ENCODE data around the gene RANBP9. TPM values are rescaled to one million over a fixed set of nuclear protein-coding genes. Genes with fewer than 3 reads are reported as not detected.

Gene RANBP9
- total RNA-seq, 1 experiment from 2014 or later = 25.8 TPM

- H2AFZ ChIP-seq (ENCODE audit: low read length) = no peak overlapping the region
- DNase-seq = peak; percentile 14
- no peaks in the 10 kb centered on the region for H3K27me3 ChIP-seq (ENCODE audit: low read length)
- ChIA-PET CTCF (interaction anchor here (1.4 kb wide), 1 partner anchor 17 kb away, joined by 3 read pairs; no protein-coding TSS in a partner anchor), POLR2A (ENCODE audit: unreplicated experiment) (interaction anchor here (0.7 kb wide), 1 partner anchor 21 kb away, joined by 3 read pairs; no protein-coding TSS in a partner anchor)
- H3K4me1 ChIP-seq (ENCODE audit: insufficient read depth, low read length) = peaks cover 20% of the 10 kb centered on the region
- H3K9me3 ChIP-seq (ENCODE audit: low read length) = no peaks in the 10 kb centered on the region
- no peak overlapping the region for H3K27ac ChIP-seq (ENCODE audit: low read length)
- peak overlapping the region; percentile 87 for H3K4me3 ChIP-seq (ENCODE audit: low read length)
- peak overlapping the region; percentile 66; the same call in 1 of the 2 replicates for H3K9ac ChIP-seq (ENCODE audit: low read length)
- intact Hi-C loops (cut with micrococcal nuclease) = loop anchor here (1.0 kb wide), 1 partner anchor 93 kb away; the partner anchor contains the start of gene NOL7
- BruUV-seq (replicated peaks) = no TSS peak
- peaks cover 72% of the 10 kb centered on the region for H3K79me2 ChIP-seq (ENCODE audit: low read length)
- no peak for ATAC-seq
- no peaks in the 10 kb centered on the region for H3K36me3 ChIP-seq (ENCODE audit: low read depth, low read length)
- H4K20me1 ChIP-seq (ENCODE audit: low read length) = peaks cover 37% of the 10 kb centered on the region
- no peaks in the 10 kb centered on the region for H3F3A ChIP-seq (ENCODE audit: low read length, unreplicated experiment)
- TF ChIP-seq EZH2 (IDR thresholded peaks at IDR 0.05; ENCODE audit: low read length, unreplicated experiment) = no peak
- TF ChIP-seq EZH2phosphoT487 (IDR thresholded peaks at IDR 0.05; ENCODE audit: borderline replicate concordance, low read length) = no peak
- TF ChIP-seq CTCF (conservative IDR thresholded peaks at IDR 0.05; ENCODE audit: low read depth, low read length) = no peak
- H3K9me2 ChIP-seq (replicated peaks; ENCODE audit: low read length) = no peaks in the 10 kb centered on the region
- H3K4me2 ChIP-seq (ENCODE audit: low read length) = peak overlapping the region; percentile 97
Measured at GRCh38 chr6:13708736-13709135, 2.9 kb downstream of the RANBP9 start.

GRCh38 chr6:13703496-13703895 is 8.1 kb downstream of the RANBP9 start:
- Histone ChIP-seq H3K4me1 (ENCODE audit: insufficient read depth, low read length) (peaks cover 9% of the 10 kb centered on the region), H2AFZ (ENCODE audit: low read length) (no peak overlapping the region), H3K79me2 (ENCODE audit: low read length) (peaks cover 100% of the 10 kb centered on the region), H4K20me1 (ENCODE audit: low read length) (peaks cover 28% of the 10 kb centered on the region), H3K36me3 (ENCODE audit: low read depth, low read length) (no peaks in the 10 kb centered on the region), H3K9ac (ENCODE audit: low read length) (no peak overlapping the region), H3K27ac (ENCODE audit: low read length) (no peak overlapping the region), H3K9me3 (ENCODE audit: low read length) (no peaks in the 10 kb centered on the region), H3K4me2 (ENCODE audit: low read length) (no peak overlapping the region), H3F3A (ENCODE audit: low read length, unreplicated experiment) (no peaks in the 10 kb centered on the region), H3K4me3 (ENCODE audit: low read length) (no peak overlapping the region), H3K9me2 (replicated peaks; ENCODE audit: low read length) (no peaks in the 10 kb centered on the region), H3K27me3 (ENCODE audit: low read length) (no peaks in the 10 kb centered on the region)
- CTCF ChIA-PET = no interaction called here
- ATAC-seq = peak; percentile 40
- no TSS peak for BruUV-seq (replicated peaks)
- intact Hi-C loops (cut with micrococcal nuclease) = no loop called here
- TF ChIP-seq EZH2phosphoT487 (IDR thresholded peaks at IDR 0.05; ENCODE audit: borderline replicate concordance, low read length) (no peak), CTCF (conservative IDR thresholded peaks at IDR 0.05; ENCODE audit: low read depth, low read length) (no peak), EZH2 (IDR thresholded peaks at IDR 0.05; ENCODE audit: low read length, unreplicated experiment) (no peak)
- POLR2A ChIA-PET (ENCODE audit: unreplicated experiment) = no interaction called here
- DNase-seq = no peak

- Histone ChIP-seq H3K27me3 (ENCODE audit: low read length) (no peaks in the 10 kb centered on the region), H2AFZ (ENCODE audit: low read length) (no peak overlapping the region), H3K9me3 (ENCODE audit: low read length) (no peaks in the 10 kb centered on the region), H3K9ac (ENCODE audit: low read length) (no peak overlapping the region), H3K4me2 (ENCODE audit: low read length) (no peak overlapping the region), H3F3A (ENCODE audit: low read length, unreplicated experiment) (no peaks in the 10 kb centered on the region), H3K4me1 (ENCODE audit: insufficient read depth, low read length) (peaks cover 2% of the 10 kb centered on the region), H3K4me3 (ENCODE audit: low read length) (no peak overlapping the region), H3K27ac (ENCODE audit: low read length) (no peak overlapping the region), H3K36me3 (ENCODE audit: low read depth, low read length) (no peaks in the 10 kb centered on the region), H4K20me1 (ENCODE audit: low read length) (peaks cover 22% of the 10 kb centered on the region), H3K9me2 (replicated peaks; ENCODE audit: low read length) (no peaks in the 10 kb centered on the region), H3K79me2 (ENCODE audit: low read length) (peaks cover 100% of the 10 kb centered on the region)
- CTCF ChIA-PET = no interaction called here
- POLR2A ChIA-PET (ENCODE audit: unreplicated experiment) = no interaction called here
- intact Hi-C loops (cut with micrococcal nuclease) = no loop called here
- ATAC-seq (no peak), DNase-seq (no peak)
- TF ChIP-seq CTCF (conservative IDR thresholded peaks at IDR 0.05; ENCODE audit: low read depth, low read length) (no peak), EZH2 (IDR thresholded peaks at IDR 0.05; ENCODE audit: low read length, unreplicated experiment) (no peak), EZH2phosphoT487 (IDR thresholded peaks at IDR 0.05; ENCODE audit: borderline replicate concordance, low read length) (no peak)
- BruUV-seq (replicated peaks) = no TSS peak
Measured at GRCh38 chr6:13702809-13703302, 8.8 kb downstream of the RANBP9 start.
